GM12878 (cell line): ENCODE measurements around the gene IGF2BP2. TPM values are rescaled to one million over a fixed set of nuclear protein-coding genes. Genes with fewer than 3 reads are reported as not detected.

Experiments used
- ATAC-seq: fragments of 200-7000 bp; cut with Tn5 transposase; 3 replicates; pipeline ENCODE4 v1.9.1; 2020; ENCODE audit warnings: mild to moderate bottlenecking, moderate library complexity
- BruUV-seq: library from RNA; stranded (reverse); fragments of 400-500 nt; replicated peaks from 2 replicates; lab custom pipeline; 2021; lab: Mats Ljungman, UMichigan
- CTCF ChIA-PET: fragments of 300-600 bp; sonication (Branson Sonifier 250); formaldehyde crosslinking; extraction: SDS; loops from one replicate; lab custom pipeline; 2021; ENCODE audit warnings: inconsistent platforms; lab: Yijun Ruan, JAX
- POLR2A ChIA-PET: fragments of 350-600 bp; formaldehyde crosslinking; extraction: SDS; loops from one replicate; lab custom pipeline; 2021; ENCODE audit warnings: inconsistent platforms; lab: Charles Lee
- RAD21 ChIA-PET: fragments of 300-600 bp; sonication (Branson Sonifier 250); formaldehyde crosslinking; loops from one replicate; lab custom pipeline; 2023; ENCODE audit warnings: antibody characterized with exemption; ENCODE audit not compliant: unreplicated experiment; lab: Charles Lee
- SMC1A ChIA-PET: fragments of 300-600 bp; sonication (Branson Sonifier 250); formaldehyde crosslinking; loops from one replicate; lab custom pipeline; 2023; ENCODE audit not compliant: unreplicated experiment, uncharacterized antibody; lab: Charles Lee
- DNase-seq: peaks from one replicate; pipeline ENCODE4 v3.0.0-alpha.2; 2011; ENCODE audit warnings: low read depth, low spot score
- FAIRE-seq: peaks from 3 replicates; lab custom pipeline; 2011; peaks lifted over from hg19 to GRCh38; lab: Jason Lieb, UNC
- H2AFZ ChIP-seq: 2 replicates; pipeline ENCODE4 v1.6.0; 2011; ENCODE audit warnings: low read depth, low read length, control low read depth; ENCODE audit not compliant: control insufficient read depth
- H3K27ac ChIP-seq: 2 replicates; pipeline ENCODE4 v1.5.1; 2011; ENCODE audit warnings: control low read depth; ENCODE audit not compliant: control insufficient read depth, insufficient read depth
- H3K27me3 ChIP-seq, 2 experiments: replicated peaks in 1 of 2; 2 replicates each; pipeline versions ENCODE4 v1.6.0 to v1.6.1; 2011; ENCODE audit warnings: low read length in 1 of 2; ENCODE audit not compliant: control insufficient read depth in 2 of 2, insufficient read depth in 2 of 2
- H3K36me3 ChIP-seq, 2 experiments: 2 replicates each; pipeline ENCODE4 v1.5.1; 2011; ENCODE audit warnings: low read length in 1 of 2; ENCODE audit not compliant: control insufficient read depth in 2 of 2, insufficient read depth in 2 of 2
- H3K4me1 ChIP-seq: 2 replicates; pipeline ENCODE4 v1.6.1; 2011; ENCODE audit warnings: mild to moderate bottlenecking, low read length, moderate library complexity, mixed read lengths; ENCODE audit not compliant: control insufficient read depth, insufficient read depth
- H3K4me2 ChIP-seq: 2 replicates; pipeline ENCODE4 v1.6.0; 2011; ENCODE audit warnings: control low read depth; ENCODE audit not compliant: control insufficient read depth, insufficient read depth
- H3K4me3 ChIP-seq: fragments of 200-600 bp; sonication (generic); 2 replicates; pipeline ENCODE4 v1.5.1; 2016
- H3K79me2 ChIP-seq: 2 replicates; pipeline ENCODE4 v1.6.0; 2011; ENCODE audit warnings: low read length; ENCODE audit not compliant: control insufficient read depth, insufficient read depth
- H3K9ac ChIP-seq: 2 replicates; pipeline ENCODE4 v1.8.0; 2011; ENCODE audit warnings: low read length, control low read depth, mixed read lengths; ENCODE audit not compliant: control insufficient read depth, insufficient read depth
- H3K9me3 ChIP-seq: replicated peaks from 3 replicates; pipeline ENCODE4 v1.5.1; 2011; ENCODE audit warnings: mild to moderate bottlenecking, low read length; ENCODE audit not compliant: control insufficient read depth, insufficient read depth
- H4K20me1 ChIP-seq: 2 replicates; pipeline ENCODE4 v1.6.0; 2011; ENCODE audit not compliant: control insufficient read depth, insufficient read depth
- ATF7 ChIP-seq: fragments of 450-650 bp; IDR thresholded peaks from 2 replicates; pipeline ENCODE4 v1.6.1; 2016; ENCODE audit warnings: low read depth, mild to moderate bottlenecking
- EZH2 ChIP-seq: IDR thresholded peaks from 2 replicates; pipeline ENCODE4 v1.6.1; 2012; ENCODE audit warnings: low read depth, mild to moderate bottlenecking, control low read depth, inconsistent platforms, low read length, borderline replicate concordance; ENCODE audit not compliant: control insufficient read depth
- SUZ12 ChIP-seq: fragments of 200-600 bp; sonication (generic); IDR thresholded peaks from one replicate; pipeline ENCODE4 v1.6.1; 2018; ENCODE audit warnings: antibody characterized with exemption, mild to moderate bottlenecking; ENCODE audit not compliant: unreplicated experiment
- WGBS: methylation state at CpG from one replicate; pipeline ENCODE4 v1.1.6; 2016; ENCODE audit warnings: low lambda C conversion rate; ENCODE audit not compliant: insufficient replicate concordance, insufficient coverage; ENCODE audit errors: missing lambda C conversion rate; 5-methylcytosine and 5-hydroxymethylcytosine counted together
- in situ Hi-C: fragments of 300-500 bp; cut with MboI; formaldehyde crosslinking; loops from 9 replicates; pipeline ENCODE4 v1.14.3; 2018; ENCODE audit warnings: mixed read lengths
- intact Hi-C: fragments of 100-400 bp; cut with micrococcal nuclease; formaldehyde crosslinking; loops from one replicate; pipeline ENCODE4 v1.14.2; 2022; ENCODE audit not compliant: unreplicated experiment
- polyA plus RNA-seq, 11 experiments: library from polyadenylated mRNA; depleted of rRNA in 4 of 11; unstranded in 6 of 11; stranded (reverse) in 5 of 11; fragments of >200 nt; fragmentation: Nextera tagmentation in 4 of 11; fragmentation: Illumina TruSeq in 1 of 11; extraction: Ambion mirVana in 4 of 11; extraction: Trizol in 1 of 11; gene quantifications; 1 replicate in 1 of 11; 2 replicates in 10 of 11; pipeline versions ENCODE4 v1.2.1 to v1.2.3, GENCODE V29; 2011 to 2016; ENCODE audit warnings: inconsistent platforms in 2 of 11, missing spikeins in 2 of 11, low read depth in 1 of 11
- total RNA-seq, 4 experiments: library from RNA; depleted of rRNA in 3 of 4; stranded (reverse); fragments of >200 nt in 3 of 4; fragmentation: Illumina TruSeq in 1 of 4; extraction: Trizol in 1 of 4; gene quantifications; 2 replicates each; pipeline versions ENCODE4 v1.2.1 to v1.2.3, GENCODE V29; 2013 to 2021

The IGF2BP2 gene
- total and polyA plus RNA-seq, 10 of the 15 experiments (the other 5 are each of a cell fraction or from before 2014, with no cell fraction given) = 0.25 to 0.72 TPM; not detected in 8

DNA sequence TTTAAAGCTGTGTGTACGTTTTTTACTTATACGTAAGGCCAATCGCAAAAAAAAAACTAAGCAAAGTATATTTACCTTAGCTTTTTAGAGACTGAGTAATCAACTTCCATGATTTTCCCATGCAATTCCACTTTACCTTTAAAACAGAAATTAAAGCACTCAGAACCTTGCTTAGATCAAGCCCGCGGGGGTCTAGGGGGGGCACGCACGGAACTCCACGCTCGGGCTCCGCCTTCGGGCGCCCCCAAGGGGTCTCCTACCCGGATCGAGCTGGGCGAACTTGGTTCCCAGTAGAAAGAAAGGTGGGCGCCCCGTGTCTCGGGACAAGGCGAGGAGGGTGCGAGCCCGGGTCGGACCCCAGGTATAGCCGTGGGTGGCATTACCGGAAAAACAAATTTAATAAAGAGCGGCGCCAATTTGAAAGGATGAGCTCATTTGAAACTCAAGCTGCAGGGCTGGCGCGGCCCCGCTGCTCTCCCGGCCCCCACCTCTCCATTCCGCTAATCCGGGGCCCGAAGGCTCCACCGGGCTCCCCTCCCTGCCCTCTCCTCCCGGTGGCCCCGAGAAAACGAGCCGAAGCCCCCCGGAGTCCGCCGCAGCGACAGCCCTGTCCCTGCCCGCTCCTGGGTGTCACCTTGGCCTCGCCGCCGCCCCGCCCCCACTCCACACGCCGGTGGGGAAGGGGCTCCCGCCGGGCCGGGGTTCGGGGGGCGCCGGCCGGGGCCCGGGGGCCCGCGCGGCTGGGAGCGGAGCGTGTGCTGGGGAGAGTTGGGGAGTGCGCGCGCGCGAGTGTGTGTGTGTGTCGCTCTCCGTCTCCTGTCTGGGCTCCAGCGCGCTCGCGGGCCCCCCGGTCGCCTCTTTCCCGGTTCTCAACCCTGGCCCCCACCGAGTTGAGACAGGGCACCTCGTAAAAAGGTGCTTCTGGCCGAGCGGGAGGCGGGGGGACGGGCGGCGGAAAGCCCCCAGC lies 1.5 kb downstream of the IGF2BP2 start:
- ChIA-PET SMC1A (interaction anchor here (0.6 to 1.4 kb wide), 3 partner anchors 12 to 876 kb away, joined by 3 to 4 read pairs (median 4); no protein-coding TSS in a partner anchor), RAD21 (no interaction called here), CTCF (interaction anchor here (0.6 to 1.3 kb wide), 3 partner anchors 163 to 1220 kb away, joined by 3 read pairs; no protein-coding TSS in a partner anchor), POLR2A (no interaction called here)
- intact Hi-C loops = no loop called here
- ATAC-seq (peak; percentile 41; the same call in 2 of the 3 replicates), FAIRE-seq (peak; percentile 31), DNase-seq (no peak)
- BruUV-seq = no TSS peak
- no peak overlapping the region for H3K27ac ChIP-seq
- no peaks in the 10 kb centered on the region for H4K20me1 ChIP-seq
- TF ChIP-seq EZH2 = 0 out of 2 replicates have a peak, but pooled peaks have one; percentile 70
- TF ChIP-seq ATF7 = no peak
- peak; percentile 90 for TF ChIP-seq SUZ12
- 4% methylated on average over 57 of the region's 84 CpGs for WGBS
- H3K4me3 ChIP-seq = peak overlapping the region; percentile 47; the same call in 1 of the 2 replicates
- no peak overlapping the region for H2AFZ ChIP-seq
- no peaks in the 10 kb centered on the region for H3K79me2 ChIP-seq
- no peaks in the 10 kb centered on the region for H3K36me3 ChIP-seq
- in situ Hi-C loops = no loop called here
- no peaks in the 10 kb centered on the region for H3K9me3 ChIP-seq
- H3K27me3 ChIP-seq = peaks cover 8 to 16% of the 10 kb centered on the region in 2 experiments
- H3K4me2 ChIP-seq = peak overlapping the region; percentile 15
- no peak overlapping the region for H3K9ac ChIP-seq
- H3K4me1 ChIP-seq = no peaks in the 10 kb centered on the region
